ENCODE results near the gene SPRN.
"Not testable (repeated sequence)": the region's sequence is repeated elsewhere in the genome, so short reads cannot be mapped to it uniquely, and the experiment has no call there.

The SPRN gene

DNA sequence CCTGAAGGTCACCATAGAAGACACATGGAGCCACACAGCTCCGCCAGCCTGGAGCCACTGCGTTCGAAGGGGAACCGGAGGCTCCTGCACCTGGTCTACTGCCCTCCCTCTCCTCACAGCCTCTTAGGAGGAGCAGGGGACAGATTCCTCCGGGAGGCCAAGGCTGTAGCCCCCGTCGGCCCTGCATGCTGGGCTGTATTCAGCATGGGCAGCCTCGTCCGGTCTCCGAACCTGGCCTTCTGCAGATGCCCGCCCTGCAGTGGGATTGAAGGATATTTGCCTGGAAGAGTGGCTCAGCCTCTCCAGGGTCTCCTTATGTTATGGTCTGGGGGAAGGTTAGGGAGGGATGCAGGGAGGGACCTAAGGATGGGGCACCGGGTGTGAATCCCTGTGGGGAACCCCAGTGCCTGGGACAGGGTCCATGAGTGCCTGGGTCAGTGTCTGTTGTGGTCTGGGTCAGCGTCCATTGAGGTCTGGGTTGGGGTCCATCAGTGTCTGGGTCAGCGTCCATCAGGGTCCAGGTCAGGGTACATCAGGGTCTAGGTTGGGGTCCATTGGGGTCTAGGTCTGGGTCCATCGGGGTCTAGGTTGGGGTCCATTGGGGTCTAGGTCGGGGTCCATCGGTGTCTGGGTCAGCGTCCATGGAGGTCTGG is 16.3 kb upstream of the SPRN start:
- DNase-seq (ENCODE audit: extremely low read depth in 1 of 2, low read depth in 1 of 2): no peak

DNA sequence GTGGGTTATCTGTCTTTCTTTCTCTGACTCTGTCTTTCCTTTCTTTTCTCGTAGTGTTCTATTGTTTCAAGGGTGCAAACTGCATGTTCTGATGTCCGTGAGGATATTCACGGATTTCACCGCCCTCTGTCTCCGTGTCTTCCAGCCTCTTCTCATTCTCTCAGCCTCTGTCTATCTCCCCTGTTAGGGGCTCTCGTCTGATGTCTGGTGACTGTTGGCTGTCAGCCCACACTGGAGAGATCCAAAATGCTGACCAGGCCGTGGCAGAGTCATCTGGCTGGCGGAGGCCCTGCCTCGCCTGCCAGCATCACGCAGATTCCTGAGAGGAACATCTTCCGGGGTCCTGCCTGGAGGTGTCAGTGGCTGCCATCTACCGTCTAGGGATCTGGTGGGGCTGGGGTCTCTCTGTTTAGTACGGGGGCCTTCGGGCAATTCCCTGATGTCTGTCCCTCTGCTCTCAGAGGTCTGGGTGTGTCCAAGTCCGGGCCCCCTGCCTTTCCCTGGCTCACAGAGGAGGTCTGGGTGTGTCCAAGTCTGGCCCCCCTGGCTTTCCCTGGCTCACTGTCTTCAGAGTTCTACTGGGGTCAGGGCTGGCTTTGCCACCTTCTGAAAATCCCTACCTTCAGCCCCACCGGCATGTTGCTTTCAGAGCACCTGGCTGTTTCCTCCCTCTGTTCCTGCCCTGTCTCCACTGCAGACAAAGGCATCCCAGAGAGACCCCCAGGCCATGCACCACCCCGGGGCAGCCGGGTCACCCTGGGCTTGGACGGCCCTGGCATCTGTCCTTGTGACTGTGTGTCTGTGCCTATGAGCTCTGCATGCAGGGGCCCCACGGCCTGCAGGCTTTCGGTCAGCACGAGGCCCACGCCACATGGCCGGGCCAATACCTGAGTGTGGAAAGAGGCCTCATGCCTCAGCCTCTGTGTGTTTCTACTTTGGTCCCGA is 15.4 kb upstream of the SPRN start:
- DNase-seq (ENCODE audit: extremely low read depth in 1 of 2, low read depth in 1 of 2): no peak

- no peak for DNase-seq (ENCODE audit: extremely low read depth in 1 of 2, low read depth in 1 of 2)
Observed at GRCh38 chr10:133438711-133439273, 14.4 kb upstream of the SPRN start.

- DNase-seq (ENCODE audit: extremely low read depth in 1 of 2, low read depth in 1 of 2): not testable (repeated sequence)
Observed at GRCh38 chr10:133432789-133433188, 8.4 kb upstream of the SPRN start.

- not testable (repeated sequence) for DNase-seq (ENCODE audit: extremely low read depth in 1 of 2, low read depth in 1 of 2)
Observed at GRCh38 chr10:133431888-133432613, 7.6 kb upstream of the SPRN start.

- DNase-seq (ENCODE audit: extremely low read depth in 1 of 2, low read depth in 1 of 2): not testable (repeated sequence)
Observed at GRCh38 chr10:133429571-133429970, 5.1 kb upstream of the SPRN start.

DNA sequence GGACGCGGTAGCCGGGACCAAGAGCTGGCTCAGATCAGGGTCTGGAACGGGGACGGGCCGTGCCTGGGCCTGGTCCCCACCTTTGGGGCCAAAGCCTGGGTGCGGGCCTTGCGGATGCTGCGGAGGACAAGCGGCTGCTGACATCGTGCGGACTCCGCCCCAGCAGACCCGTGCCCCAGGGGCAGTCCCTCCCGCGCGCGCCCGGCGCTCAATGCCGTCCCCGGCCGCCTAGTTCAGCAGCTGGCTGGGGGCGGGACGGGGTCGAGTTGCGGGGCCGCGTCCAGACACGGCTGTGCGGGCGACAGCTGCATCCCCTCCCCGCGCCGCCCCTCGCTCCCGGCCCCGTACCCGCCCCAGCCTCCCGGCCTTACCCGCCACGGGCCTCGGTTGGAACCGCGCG is 323 bp downstream of the SPRN start:
- DNase-seq (ENCODE audit: extremely low read depth in 1 of 2, low read depth in 1 of 2): not testable (repeated sequence)

GRCh38 chr10:133422807-133423771 is 1.3 kb downstream of the SPRN start:
- no peak for DNase-seq (ENCODE audit: extremely low read depth in 1 of 2, low read depth in 1 of 2)

GRCh38 chr10:133422223-133422806 is 2.1 kb downstream of the SPRN start:
- DNase-seq (ENCODE audit: extremely low read depth in 1 of 2, low read depth in 1 of 2): no peak

DNA sequence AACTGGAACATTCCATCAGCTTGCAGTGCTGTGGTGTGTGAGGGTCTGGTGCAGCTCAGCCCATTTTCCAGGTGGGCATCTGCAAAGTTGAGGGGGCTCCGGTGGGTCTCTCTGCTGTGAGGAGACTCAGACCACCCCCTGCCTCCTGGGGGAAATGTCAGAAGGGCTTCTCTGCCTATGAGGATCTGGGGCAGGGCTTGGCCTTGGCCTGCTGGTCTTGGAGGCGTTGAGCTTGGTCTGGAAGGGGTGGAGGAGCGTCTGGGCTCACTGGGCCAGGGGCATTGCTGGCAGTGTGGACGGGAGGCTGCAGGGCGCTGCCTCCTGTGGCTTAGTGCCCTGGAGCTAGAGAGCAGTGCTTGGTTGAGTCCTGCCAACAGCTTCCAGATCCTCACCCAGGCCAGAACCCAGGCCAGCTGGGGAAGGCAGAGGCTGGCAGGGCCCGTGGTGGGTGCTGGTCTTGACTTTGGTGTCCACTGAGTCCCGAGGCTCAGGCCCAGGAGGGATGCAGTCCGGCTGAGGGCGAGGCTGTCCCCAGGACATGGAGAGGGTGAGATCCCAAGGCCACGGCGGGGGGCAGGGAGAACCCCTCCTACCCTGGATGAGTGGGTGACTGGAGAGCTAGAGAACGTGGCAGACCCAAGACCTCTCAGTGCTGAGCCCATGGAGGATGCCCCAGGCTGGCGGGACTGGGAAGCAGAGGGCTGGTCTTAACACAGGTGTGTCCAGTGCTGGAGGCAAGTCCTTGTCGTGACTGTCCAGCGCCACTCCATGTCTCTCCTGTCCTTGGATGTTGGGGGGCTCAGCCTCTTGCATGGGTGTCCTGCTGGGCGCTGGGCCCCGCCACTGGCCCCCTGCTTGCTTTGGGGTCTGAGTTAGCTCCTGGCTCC is 2.8 kb downstream of the SPRN start:
- no peak for DNase-seq (ENCODE audit: extremely low read depth in 1 of 2, low read depth in 1 of 2)

DNA sequence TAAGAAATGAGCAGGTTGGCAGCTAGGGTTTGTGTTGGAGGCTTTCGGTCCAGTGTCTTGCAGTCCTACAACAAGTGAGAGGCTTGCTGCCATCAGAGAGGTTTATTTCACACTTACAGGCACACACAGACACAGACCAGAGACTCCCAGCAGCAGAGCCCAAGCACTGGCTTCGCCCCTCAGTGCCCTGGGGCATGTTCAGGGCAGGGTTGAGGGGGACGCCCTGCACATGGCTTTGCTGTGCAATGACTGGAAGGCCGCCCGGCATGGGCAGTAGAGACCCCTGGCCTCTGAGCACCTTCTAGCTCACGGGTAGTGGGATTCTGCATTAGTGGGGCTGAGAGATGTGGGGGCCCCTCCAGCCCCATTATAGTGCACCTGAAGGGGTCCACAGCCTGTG is 3.8 kb downstream of the SPRN start:
- no peak for DNase-seq (ENCODE audit: extremely low read depth in 1 of 2, low read depth in 1 of 2)

GRCh38 chr10:133420028-133420427 is 4.4 kb downstream of the SPRN start:
- DNase-seq (ENCODE audit: extremely low read depth in 1 of 2, low read depth in 1 of 2): no peak

GRCh38 chr10:133419211-133419950 is 5.0 kb downstream of the SPRN start:
- no peak for DNase-seq (ENCODE audit: extremely low read depth in 1 of 2, low read depth in 1 of 2)

DNA sequence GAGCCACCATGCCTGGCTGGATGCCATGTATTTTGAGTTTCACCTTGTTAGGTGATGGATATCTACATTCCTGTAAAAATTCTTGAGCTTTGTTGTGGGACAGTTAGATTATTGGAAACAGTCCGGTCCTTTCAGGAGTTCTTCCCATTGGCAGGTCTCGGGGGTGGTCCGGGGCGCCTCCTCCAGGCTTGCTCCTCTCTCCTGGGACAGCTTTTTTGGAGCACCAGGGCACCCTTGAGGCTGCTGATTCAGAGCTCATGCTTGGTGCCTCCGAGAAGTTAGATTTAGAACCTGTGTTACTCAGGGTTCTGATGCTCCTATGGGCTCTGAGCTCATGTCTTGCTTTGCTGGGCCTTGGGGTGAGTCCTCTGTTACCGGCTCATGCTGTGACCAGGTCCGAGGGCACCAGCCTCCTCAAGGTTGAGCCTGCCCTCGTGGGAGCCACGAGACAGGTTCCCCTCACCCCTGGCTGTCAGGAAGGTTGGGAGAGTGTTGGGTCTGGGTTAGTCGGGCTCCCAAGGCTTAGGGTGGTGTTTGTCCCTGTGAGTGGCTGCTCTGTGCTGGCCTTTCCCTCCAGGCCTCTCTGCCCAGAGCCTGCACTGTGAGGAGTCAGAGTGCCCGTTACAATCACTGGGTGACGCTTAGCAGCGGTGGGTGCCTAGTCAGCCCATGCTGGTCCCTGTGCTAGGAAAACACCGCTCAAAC is 6.0 kb downstream of the SPRN start:
- no peak for DNase-seq (ENCODE audit: extremely low read depth in 1 of 2, low read depth in 1 of 2)

DNA sequence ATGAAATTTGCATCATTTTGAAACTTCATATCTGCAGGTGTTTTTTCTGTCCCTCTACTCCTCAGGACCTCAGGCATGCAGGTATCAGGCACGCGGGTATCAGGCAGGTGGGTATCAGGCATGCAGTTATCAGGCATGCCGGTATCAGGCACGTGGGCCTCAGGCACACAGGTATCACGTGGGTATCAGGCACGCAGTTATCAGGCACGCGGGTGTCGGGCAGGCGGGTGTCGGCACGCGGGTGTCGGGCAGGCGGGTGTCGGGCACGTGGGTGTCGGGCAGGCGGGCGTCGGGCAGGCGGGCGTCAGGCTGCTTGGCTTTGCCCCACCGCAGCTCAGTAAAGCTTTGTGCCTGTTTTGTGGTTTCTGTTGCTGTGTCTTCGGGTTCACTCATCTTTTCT is 8.7 kb downstream of the SPRN start:
- DNase-seq (ENCODE audit: extremely low read depth in 1 of 2, low read depth in 1 of 2): no peak

DNA sequence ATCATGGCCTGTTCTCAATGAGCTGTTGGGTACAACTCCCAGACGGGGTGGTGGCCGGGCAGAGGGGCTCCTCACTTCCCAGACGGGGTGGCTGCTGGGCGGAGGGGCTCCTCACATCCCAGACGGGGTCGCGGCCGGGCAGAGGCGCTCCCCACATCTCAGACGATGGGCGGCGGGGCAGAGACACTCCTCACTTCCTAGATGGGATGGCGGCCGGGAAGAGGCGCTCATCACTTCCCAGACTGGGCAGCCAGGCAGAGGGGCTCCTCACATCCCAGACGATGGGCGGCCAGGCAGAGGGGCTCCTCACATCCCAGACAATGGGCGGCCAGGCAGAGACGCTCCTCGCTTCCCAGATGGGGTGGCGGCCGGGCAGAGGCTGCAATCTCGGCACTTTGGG is 10.0 kb downstream of the SPRN start:
- not testable (repeated sequence) for DNase-seq (ENCODE audit: extremely low read depth in 1 of 2, low read depth in 1 of 2)

- no peak for DNase-seq (ENCODE audit: extremely low read depth in 1 of 2, low read depth in 1 of 2)
Observed at GRCh38 chr10:133412381-133412711, 12.1 kb downstream of the SPRN start.

All from stimulated activated CD8-positive, alpha-beta memory T cell treated with anti-CD3 and anti-CD28 coated beads, Interleukin-7, amount 100 ng/mL, for 48 hours (primary cell).